ELR (cell line): Measurements from ENCODE around the gene PSMD14.
"Not testable (repeated sequence)": the region's sequence is repeated elsewhere in the genome, so short reads cannot be mapped to it uniquely, and the experiment has no call there.

Experiments
- DNase-seq: peaks from one replicate; pipeline ENCODE4 v3.0.0-alpha.2; 2015; ENCODE audit warnings: low read depth

Gene PSMD14

DNA sequence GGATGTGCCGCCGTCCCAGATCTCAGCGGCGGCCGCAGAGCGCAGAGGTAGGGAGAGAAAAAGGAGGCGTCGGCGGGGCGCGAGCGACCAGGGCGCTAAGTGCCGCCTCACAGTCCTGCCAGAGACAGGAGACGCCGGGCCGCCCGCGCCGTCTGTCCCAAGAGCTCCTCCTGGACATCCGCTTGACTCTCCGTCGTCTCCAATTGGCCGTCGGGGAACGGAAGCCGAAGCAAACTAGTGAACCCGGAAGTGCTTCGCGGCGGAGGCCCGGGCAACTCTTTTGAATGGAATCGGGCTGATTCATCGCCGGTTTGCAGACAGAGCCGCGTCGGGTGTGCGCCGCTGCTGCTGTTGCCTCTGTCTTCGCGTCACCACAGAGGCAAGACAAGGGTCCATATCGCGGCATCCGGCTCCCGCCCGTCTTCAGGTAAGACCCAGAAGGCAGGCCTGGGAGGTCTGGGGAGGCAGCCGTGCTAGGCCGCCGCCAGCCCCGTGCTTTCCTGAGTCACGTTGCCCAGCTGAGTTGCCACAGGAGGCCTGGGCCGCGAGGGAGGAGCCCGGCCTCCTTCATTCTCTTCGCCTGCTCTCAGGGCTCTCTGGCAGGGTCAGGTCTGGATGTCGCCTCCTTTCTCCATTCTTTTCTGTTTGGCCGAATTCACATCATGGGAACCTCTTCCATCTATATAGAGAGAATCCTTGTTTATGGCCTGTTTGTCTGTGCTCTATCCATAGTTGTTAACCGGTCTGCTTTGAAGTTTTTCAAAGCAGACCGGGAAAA is at the start of gene PSMD14:
Gene PSMD14 (plus strand): TSS at position 248 of the 778 bp plus-strand sequence. CDS start 10,401 bp downstream, outside the sequence.
- peak; percentile 98 for DNase-seq

DNA sequence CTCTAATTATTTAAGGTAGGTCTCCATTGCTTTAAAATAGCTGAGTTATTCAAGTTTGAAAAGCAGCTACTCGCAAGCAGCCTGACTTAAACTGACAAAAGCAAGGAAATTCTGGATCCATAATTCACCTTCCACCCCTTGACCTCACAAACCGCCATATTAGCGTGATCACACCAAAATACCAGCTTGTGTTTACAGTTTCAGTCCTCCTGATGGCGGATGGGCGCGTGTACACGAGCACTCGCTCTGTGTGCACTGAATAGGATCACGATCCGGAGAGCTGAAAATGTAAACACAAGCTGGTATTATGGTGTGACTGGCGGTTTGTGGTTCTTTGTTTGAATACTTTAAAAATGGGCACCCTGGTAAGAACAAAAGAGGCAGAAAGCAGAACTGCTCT is 42.4 kb upstream of the PSMD14 start:
- no peak for DNase-seq

GRCh38 chr2:161269111-161269510 is 39.1 kb upstream of the PSMD14 start:
- no peak for DNase-seq

DNA sequence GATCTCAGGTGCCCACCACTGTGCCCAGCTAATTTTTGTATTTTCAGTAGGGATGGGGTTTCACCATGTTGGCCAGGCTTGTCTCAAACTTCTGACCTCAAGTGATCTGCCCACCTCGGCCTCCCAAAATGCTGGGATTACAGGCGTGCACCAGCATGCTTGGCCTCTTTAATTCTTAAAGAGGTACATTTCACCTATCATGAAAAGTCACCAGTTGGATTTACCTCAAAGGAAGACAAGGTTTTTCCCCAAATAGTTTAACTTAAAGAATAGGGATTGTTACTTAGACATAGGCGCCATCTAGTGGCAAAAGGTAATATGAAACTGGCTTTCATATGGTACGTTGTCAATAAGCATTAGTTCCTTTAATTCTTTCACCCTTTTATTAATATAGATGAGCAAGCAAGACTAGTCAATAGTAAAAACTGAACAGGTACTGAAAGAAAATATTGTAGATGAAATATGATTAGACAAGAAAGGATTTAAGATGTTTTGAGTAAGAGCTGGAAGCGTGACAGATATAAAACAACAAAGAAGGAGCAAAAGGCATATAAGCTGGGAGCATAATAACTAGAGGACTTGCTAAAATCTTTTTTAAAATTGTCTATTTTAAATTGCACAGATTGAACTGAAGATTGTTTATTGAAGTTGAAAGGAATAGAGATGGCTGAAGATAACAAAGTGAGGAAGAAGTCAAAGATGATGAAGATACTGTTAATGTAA is 35.0 kb upstream of the PSMD14 start:
- peak; percentile 79 for DNase-seq

DNA sequence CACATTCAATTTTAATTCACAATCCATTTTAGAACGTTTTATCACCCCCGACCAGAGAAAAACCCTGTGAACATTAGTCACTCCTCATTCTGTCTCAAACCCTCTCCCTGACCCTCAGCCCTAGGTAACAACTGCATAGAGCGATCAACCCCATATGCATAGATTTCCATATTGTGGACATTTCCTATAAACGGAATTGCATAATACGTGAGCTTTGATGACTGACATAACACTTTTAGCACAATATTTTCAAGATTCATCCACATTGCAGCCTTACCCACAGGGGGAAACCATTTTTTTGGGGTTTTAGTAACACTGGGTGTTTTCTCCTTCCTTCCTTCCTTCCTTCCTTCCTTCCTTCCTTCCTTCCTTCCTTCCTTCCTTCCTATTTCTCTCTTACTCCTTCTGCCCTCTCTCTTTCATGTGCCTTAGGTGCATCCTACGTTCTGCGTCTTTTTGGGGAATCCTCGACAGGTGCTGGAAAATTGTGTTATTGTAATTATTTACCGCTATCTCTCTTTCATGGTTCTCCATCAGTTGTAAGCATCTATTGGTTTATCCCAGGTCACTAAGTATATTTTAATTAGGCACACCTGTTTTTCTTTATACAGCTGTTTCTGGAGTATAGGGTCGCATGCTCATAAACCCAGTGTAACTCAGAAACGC is 29.5 kb upstream of the PSMD14 start:
- peak; percentile 10 for DNase-seq

GRCh38 chr2:161279230-161279815 is 28.9 kb upstream of the PSMD14 start:
- DNase-seq, result not testable (repeated sequence)

- peak; percentile 40 for DNase-seq
These were observed 27.3 kb upstream of the PSMD14 start for GRCh38 chr2:161280906-161281323.

DNA sequence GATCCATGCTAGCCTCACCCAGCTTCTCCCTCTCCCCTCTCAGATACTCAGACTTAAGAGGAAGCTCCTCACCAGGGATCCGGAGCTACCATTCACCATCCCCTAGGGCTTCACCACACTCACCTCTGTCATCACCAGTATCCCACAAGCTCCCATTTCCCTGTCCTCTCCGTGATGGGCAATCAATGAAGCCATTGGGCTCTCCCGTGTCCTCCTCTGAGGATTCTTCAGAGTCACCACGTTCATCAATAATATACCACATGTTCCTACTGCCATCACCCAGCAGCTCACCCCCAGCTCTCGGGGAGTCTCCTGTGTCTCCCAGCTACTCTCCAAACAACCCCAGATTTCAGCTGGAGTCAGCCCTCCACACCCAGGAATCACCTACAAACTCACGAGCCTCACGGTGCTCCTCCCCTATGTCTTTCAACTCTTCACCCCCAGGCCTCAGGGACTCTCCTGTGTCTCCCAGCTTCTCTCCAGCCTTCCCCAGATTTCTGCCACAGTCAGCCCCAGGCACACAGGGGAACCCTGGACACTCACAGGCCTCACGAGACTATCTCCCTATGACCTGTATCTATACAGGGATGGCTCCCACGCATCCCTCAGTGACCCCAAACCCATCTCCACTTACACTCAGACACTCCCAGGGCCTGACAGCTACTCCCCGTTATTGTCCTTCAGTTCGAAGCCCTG is 26.5 kb upstream of the PSMD14 start:
- not testable (repeated sequence) for DNase-seq

GRCh38 chr2:161282311-161282644 is 25.9 kb upstream of the PSMD14 start:
- DNase-seq, result not testable (repeated sequence)

GRCh38 chr2:161283926-161284325 is 24.3 kb upstream of the PSMD14 start:
- no peak for DNase-seq

DNA sequence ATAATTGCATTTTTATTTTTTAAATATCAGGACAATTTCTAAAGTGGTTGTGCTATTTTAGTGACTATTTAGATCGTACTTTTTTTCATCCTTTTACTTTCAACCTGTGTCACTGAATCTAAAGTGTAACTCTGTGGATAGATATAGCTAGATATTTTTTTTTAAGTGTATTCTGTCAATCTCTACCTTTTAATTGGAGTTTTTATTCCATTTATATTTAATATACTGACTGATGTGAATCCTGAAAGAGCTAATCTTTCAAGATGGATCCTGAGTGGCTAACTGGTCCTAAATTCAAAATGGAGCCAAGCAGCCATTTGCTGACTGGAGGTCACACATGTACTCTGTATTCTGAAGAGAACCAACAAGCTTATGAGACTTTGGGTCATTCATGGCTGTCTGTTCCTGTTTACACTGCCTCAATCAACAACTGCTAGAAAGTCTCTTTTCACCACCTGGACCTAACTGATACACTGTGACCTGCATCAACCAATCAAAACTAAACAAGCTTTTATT is 4.6 kb upstream of the PSMD14 start:
- DNase-seq, result no peak

DNA sequence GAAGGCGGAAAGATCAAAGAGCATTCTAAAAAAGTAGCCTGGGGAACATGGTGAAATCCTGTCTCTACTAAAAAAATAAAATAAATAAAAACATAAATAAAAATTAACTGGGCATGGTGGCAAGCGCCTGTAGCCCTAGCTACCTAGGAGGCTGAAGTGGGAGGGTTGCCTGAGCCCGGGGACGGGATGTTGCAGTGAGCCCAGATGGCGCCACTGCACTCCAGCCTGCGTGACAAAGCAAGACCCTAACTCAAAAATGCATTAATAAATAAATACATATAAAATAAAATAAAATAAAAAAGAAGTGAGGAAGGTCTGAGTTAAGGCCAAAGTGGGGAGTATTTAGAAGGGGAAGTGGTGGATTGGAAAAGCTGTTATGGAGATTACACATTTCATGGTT is 1.3 kb upstream of the PSMD14 start:
- DNase-seq, result no peak

- peak; percentile 10 for DNase-seq
These were observed 549 bp upstream of the PSMD14 start for GRCh38 chr2:161307676-161308075.

DNA sequence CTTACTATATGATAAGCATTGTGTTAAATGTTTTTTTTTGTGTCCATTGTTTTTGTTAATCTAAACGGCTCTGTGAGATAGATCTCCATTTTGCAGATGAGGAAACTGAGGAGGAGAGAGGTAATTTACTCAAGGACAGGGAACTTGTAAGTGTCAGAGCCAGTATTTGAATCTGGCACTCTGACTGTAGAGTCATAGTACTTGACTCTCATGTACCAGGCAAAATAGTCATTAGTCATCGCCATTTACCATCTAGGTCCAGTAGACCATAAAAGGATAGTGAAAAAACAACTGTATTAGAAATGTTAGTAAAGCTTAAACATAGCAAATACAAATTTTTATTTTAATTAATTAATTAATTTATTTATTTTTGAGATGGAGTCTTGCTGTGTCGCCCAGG is 4.8 kb downstream of the PSMD14 start:
- DNase-seq, result peak; percentile 63

GRCh38 chr2:161315380-161315779 is 7.2 kb downstream of the PSMD14 start:
- no peak for DNase-seq

- no peak for DNase-seq
These were observed 8.5 kb downstream of the PSMD14 start for GRCh38 chr2:161316701-161317100.

- DNase-seq, result no peak
These were observed 13.9 kb downstream of the PSMD14 start for GRCh38 chr2:161321944-161322648.

GRCh38 chr2:161324876-161325275 is 16.7 kb downstream of the PSMD14 start:
- no peak for DNase-seq

DNA sequence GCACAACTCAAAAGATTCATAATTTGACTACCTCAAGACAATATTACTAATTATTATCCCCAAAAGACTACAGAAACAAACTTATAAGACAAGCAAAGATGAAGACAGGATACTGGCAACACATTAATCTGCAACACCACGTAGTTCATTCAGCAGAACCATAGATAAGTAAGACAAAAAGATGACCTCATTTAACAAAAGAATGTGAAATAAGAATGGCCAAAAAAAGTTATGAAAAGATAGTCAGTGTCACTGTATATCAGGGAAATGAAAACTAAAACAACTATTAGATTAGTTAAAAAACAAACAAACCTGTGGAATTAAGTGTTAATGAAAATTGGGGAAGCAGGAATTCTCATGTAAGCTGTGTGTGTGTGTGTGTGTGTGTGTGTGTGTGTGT is 19.4 kb downstream of the PSMD14 start:
- DNase-seq, result no peak

GRCh38 chr2:161332371-161332967 is 24.2 kb downstream of the PSMD14 start:
- DNase-seq, result no peak

- DNase-seq, result no peak
These were observed 27.4 kb downstream of the PSMD14 start for GRCh38 chr2:161335626-161336025.
